ENCODE data around the gene HBD.
"Not testable (repeated sequence)": the region's sequence is repeated elsewhere in the genome, so short reads cannot be mapped to it uniquely, and the experiment has no call there.

HBD gene

GRCh38 chr11:5252192-5252918 is 18.1 kb upstream of the HBD start:
- no peak for DNase-seq

- no peak for DNase-seq
These were observed 17.5 kb upstream of the HBD start for GRCh38 chr11:5251746-5252145.

GRCh38 chr11:5250543-5251204 is 16.4 kb upstream of the HBD start:
- no peak for DNase-seq

- DNase-seq = not testable (repeated sequence)
These were observed 15.6 kb upstream of the HBD start, which contains the start of gene HBG1 for GRCh38 chr11:5249807-5250396. Gene HBG1, minus strand, starts transcription at chr11:5249857. Its CDS starts 53 bp downstream, at chr11:5249804.

- DNase-seq = not testable (repeated sequence)
These were observed 14.2 kb upstream of the HBD start for GRCh38 chr11:5248498-5248897.

GRCh38 chr11:5247472-5248192 is 13.3 kb upstream of the HBD start:
- no peak for DNase-seq

- no peak for DNase-seq
These were observed 12.6 kb upstream of the HBD start for GRCh38 chr11:5246772-5247471.

GRCh38 chr11:5245155-5245554 is 10.9 kb upstream of the HBD start:
- DNase-seq = no peak

GRCh38 chr11:5243816-5244180 is 9.5 kb upstream of the HBD start:
- no peak for DNase-seq

- DNase-seq = no peak
These were observed 8.9 kb upstream of the HBD start for GRCh38 chr11:5242933-5243815.

- no peak for DNase-seq
These were observed 7.9 kb upstream of the HBD start for GRCh38 chr11:5242208-5242607.

- no peak for DNase-seq
These were observed 7.2 kb upstream of the HBD start for GRCh38 chr11:5241458-5241857.

GRCh38 chr11:5240458-5240857 is 6.2 kb upstream of the HBD start:
- DNase-seq = no peak

- DNase-seq = no peak
These were observed 5.8 kb upstream of the HBD start for GRCh38 chr11:5240056-5240455.

- no peak for DNase-seq
These were observed 4.8 kb upstream of the HBD start for GRCh38 chr11:5239046-5239445.

- DNase-seq = no peak
These were observed 4.2 kb upstream of the HBD start for GRCh38 chr11:5238486-5238885.

GRCh38 chr11:5237420-5237819 is 3.1 kb upstream of the HBD start:
- DNase-seq = no peak

- no peak for DNase-seq
These were observed 1.2 kb upstream of the HBD start for GRCh38 chr11:5235364-5236095.

GRCh38 chr11:5233307-5233706 is 976 bp downstream of the HBD start:
- DNase-seq = no peak

- no peak for DNase-seq
These were observed 1.5 kb downstream of the HBD start for GRCh38 chr11:5232821-5233220.

- DNase-seq = no peak
These were observed 2.1 kb downstream of the HBD start for GRCh38 chr11:5232176-5232575.

Data from NCI-H1436 treated with DMSO at 0.1 percent for 48 hours (cell line).